Liver (tissue), 9 donors: ENCODE measurements around the gene ETFA. TPM values are rescaled to one million over a fixed set of nuclear protein-coding genes. Genes with fewer than 3 reads are reported as not detected.

Source experiments
- DNase-seq: peaks from one replicate; pipeline ENCODE4 v3.0.0-alpha.2; 2017; ENCODE audit warnings: low spot score
- H3K27ac ChIP-seq, 2 donors: one replicate each; pipeline ENCODE4 v1.7.0; 2013; ENCODE audit warnings: inconsistent platforms in 2 of 2, low read length in 2 of 2, control low read depth in 1 of 2, low read depth in 1 of 2, mild to moderate bottlenecking in 1 of 2
- H3K27me3 ChIP-seq, 4 donors: one replicate each; pipeline versions ENCODE4 v1.6.1 to v1.7.0; 2013; ENCODE audit warnings: low read length in 3 of 4, inconsistent platforms in 1 of 4, mild to moderate bottlenecking in 1 of 4, moderate library complexity in 1 of 4; ENCODE audit not compliant: control insufficient read depth in 4 of 4, insufficient read depth in 4 of 4
- H3K36me3 ChIP-seq, 4 donors: one replicate each; pipeline versions ENCODE4 v1.6.1 to v1.7.0; 2013; ENCODE audit warnings: low read length in 3 of 4, mild to moderate bottlenecking in 3 of 4, low read depth in 1 of 4, moderate library complexity in 1 of 4; ENCODE audit not compliant: control insufficient read depth in 4 of 4, insufficient read depth in 3 of 4
- H3K4me1 ChIP-seq, 4 donors: one replicate each; pipeline versions ENCODE4 v1.6.1 to v1.7.0; 2013; ENCODE audit warnings: low read length in 3 of 4, mild to moderate bottlenecking in 3 of 4, moderate library complexity in 1 of 4; ENCODE audit not compliant: control insufficient read depth in 4 of 4, insufficient read depth in 4 of 4
- H3K4me3 ChIP-seq, 3 donors: one replicate each; pipeline versions ENCODE4 v1.6.1 to v1.7.0; 2013; ENCODE audit warnings: low read length in 3 of 3, control low read depth in 1 of 3, low read depth in 1 of 3, mild to moderate bottlenecking in 1 of 3
- H3K9ac ChIP-seq, 2 donors: one replicate each; pipeline ENCODE4 v1.7.0; 2013; ENCODE audit warnings: low read length in 2 of 2, mild to moderate bottlenecking in 2 of 2, moderate library complexity in 2 of 2, control low read depth in 1 of 2, low read depth in 1 of 2
- H3K9me3 ChIP-seq, 4 donors: one replicate each; pipeline versions ENCODE4 v1.6.1 to v1.7.0; 2013; ENCODE audit warnings: low read length in 3 of 4; ENCODE audit not compliant: control insufficient read depth in 4 of 4
- FOXA1 ChIP-seq: IDR thresholded peaks from 2 replicates; pipeline ENCODE4 v1.6.1; 2016; ENCODE audit warnings: antibody characterized with exemption
- GABPA ChIP-seq, 2 donors: IDR thresholded peaks in 1 of 2; conservative IDR thresholded peaks in 1 of 2; 2 replicates each; pipeline ENCODE4 v1.6.1; 2016; ENCODE audit warnings: antibody characterized with exemption in 2 of 2, mild to moderate bottlenecking in 1 of 2, moderate library complexity in 1 of 2
- HNF4A ChIP-seq, 2 donors: conservative IDR thresholded peaks; 2 replicates each; pipeline ENCODE4 v1.6.1; 2016; ENCODE audit warnings: antibody characterized with exemption in 2 of 2, mild to moderate bottlenecking in 2 of 2
- HNF4G ChIP-seq: IDR thresholded peaks from 2 replicates; pipeline ENCODE4 v1.6.1; 2016; ENCODE audit warnings: antibody characterized with exemption
- JUND ChIP-seq, 2 donors: IDR thresholded peaks; 2 replicates each; pipeline ENCODE4 v1.6.1; 2016; ENCODE audit warnings: antibody characterized with exemption in 2 of 2
- MAX ChIP-seq: IDR thresholded peaks from 2 replicates; pipeline ENCODE4 v1.6.1; 2016; ENCODE audit warnings: antibody characterized with exemption
- NR2F2 ChIP-seq: IDR thresholded peaks from 2 replicates; pipeline ENCODE4 v1.6.1; 2016; ENCODE audit warnings: antibody characterized with exemption
- RAD21 ChIP-seq, 2 donors: IDR thresholded peaks; 2 replicates each; pipeline ENCODE4 v1.6.1; 2016; ENCODE audit warnings: antibody characterized with exemption in 2 of 2, mild to moderate bottlenecking in 2 of 2
- REST ChIP-seq: IDR thresholded peaks from 2 replicates; pipeline ENCODE4 v1.6.1; 2016; ENCODE audit warnings: antibody characterized with exemption, mild to moderate bottlenecking
- SP1 ChIP-seq: IDR thresholded peaks from 2 replicates; pipeline ENCODE4 v1.6.1; 2018; ENCODE audit warnings: antibody characterized with exemption, mild to moderate bottlenecking
- YY1 ChIP-seq: IDR thresholded peaks from 2 replicates; pipeline ENCODE4 v1.6.1; 2016; ENCODE audit warnings: antibody characterized with exemption, mild to moderate bottlenecking
- ZBTB33 ChIP-seq: IDR thresholded peaks from 2 replicates; pipeline ENCODE4 v1.6.1; 2016; ENCODE audit warnings: antibody characterized with exemption
- WGBS: extraction: QIAGEN DNeasy Blood & Tissue Kit; methylation state at CpG from one replicate; pipeline ENCODE4 v1.1.7; 2013; 5-methylcytosine and 5-hydroxymethylcytosine counted together
- polyA plus RNA-seq, 2 donors: library from polyadenylated mRNA; stranded (reverse) in 1 of 2; unstranded in 1 of 2; fragments of 200-250 nt in 1 of 2; fragments of >200 nt in 1 of 2; fragmentation: Nextera tagmentation in 1 of 2; extraction: Ambion mirVana in 1 of 2; gene quantifications; one replicate each; pipeline versions ENCODE4 v1.2.1 to v1.2.3, GENCODE V29; 2013 to 2015
- total RNA-seq, 2 donors: library from RNA; depleted of rRNA; stranded (reverse); fragments of >200 nt; gene quantifications; one replicate each; pipeline ENCODE4 v1.2.3, GENCODE V29; 2014
- donor health status: healthy.
- donor health status: healthy.
- donor health status: healthy.
- donor health status: healthy.
- donor health status: healthy.

Gene ETFA
- total and polyA plus RNA-seq, 4 donors: 92.6 to 342 (median 289) TPM

- Histone ChIP-seq H3K9me3 (no peaks in the 10 kb centered on the region), H3K27me3 (no peaks in the 10 kb centered on the region), H3K9ac (no peak overlapping the region), H3K36me3 (peaks cover 0 to 25% (median 2%) of the 10 kb centered on the region in 4 donors), H3K27ac (no peak overlapping the region), H3K4me1 (peaks cover 0 to 8% (median 1%) of the 10 kb centered on the region in 4 donors), H3K4me3 (no peak overlapping the region)
- WGBS: 94% methylated on average over 18 of the region's 18 CpGs
- TF ChIP-seq REST: no peak
- no peak for TF ChIP-seq MAX
- DNase-seq: no peak
These were observed 107.0 kb downstream of the ETFA start for GRCh38 chr15:76204109-76204845.

- Histone ChIP-seq H3K4me3 (no peak overlapping the region), H3K27me3 (no peaks in the 10 kb centered on the region), H3K36me3 (peaks cover 0 to 22% (median 2%) of the 10 kb centered on the region in 4 donors), H3K9me3 (no peaks in the 10 kb centered on the region), H3K4me1 (peaks cover 0 to 9% (median 2%) of the 10 kb centered on the region in 4 donors), H3K27ac (no peak overlapping the region), H3K9ac (no peak overlapping the region)
- DNase-seq: no peak
- TF ChIP-seq JUND (IDR thresholded peaks at IDR 0.05) (no peak), ZBTB33 (no peak), HNF4A (conservative IDR thresholded peaks at IDR 0.05) (no peak), YY1 (no peak), RAD21 (IDR thresholded peaks at IDR 0.05) (no peak), NR2F2 (no peak), HNF4G (no peak), MAX (no peak), REST (no peak), GABPA (IDR thresholded peaks at IDR 0.05 in 1 of 2, conservative IDR thresholded peaks at IDR 0.05 in 1 of 2) (no peak), FOXA1 (no peak), SP1 (no peak)
- 93% methylated on average over 23 of the region's 23 CpGs for WGBS
These were observed 107.7 kb downstream of the ETFA start for GRCh38 chr15:76203346-76204108.
